ENCODE data around the gene AP2M1.

- no peak for TF ChIP-seq CTCF (conservative IDR thresholded peaks at IDR 0.05; ENCODE audit: low read length)
- no peak for TF ChIP-seq EZH2phosphoT487 (IDR thresholded peaks at IDR 0.05; ENCODE audit: borderline replicate concordance)
Observed at GRCh38 chr3:184174646-184175492, at the start of gene AP2M1.
